COLO829 (cell line): ENCODE data around the gene DSCAM.
"Not testable (repeated sequence)": the region's sequence is repeated elsewhere in the genome, so short reads cannot be mapped to it uniquely, and the experiment has no call there.

Experiments used
- DNase-seq: peaks from one replicate; pipeline ENCODE4 v3.0.0; 2012; ENCODE audit warnings: low spot score

Gene DSCAM

DNA sequence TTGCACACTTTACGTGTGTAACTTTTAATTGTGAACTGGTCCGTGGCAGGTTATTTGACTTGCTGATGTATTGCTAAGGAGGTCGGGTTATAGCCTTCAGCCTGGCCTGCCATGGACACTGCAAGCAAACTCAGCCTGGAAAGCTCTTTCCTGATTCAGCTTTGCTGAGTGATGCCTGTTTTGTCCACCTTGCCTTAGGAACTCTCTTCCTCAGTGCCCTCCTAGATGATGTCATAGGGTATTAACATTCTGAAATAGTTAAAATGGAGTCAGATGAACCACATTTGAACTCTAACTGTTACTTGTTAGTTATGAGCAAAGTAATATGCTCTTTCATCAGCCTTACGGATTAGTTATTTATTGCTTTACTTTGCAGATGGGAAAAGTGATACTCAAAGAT is 533.7 kb downstream of the DSCAM start:
- DNase-seq = no peak

DNA sequence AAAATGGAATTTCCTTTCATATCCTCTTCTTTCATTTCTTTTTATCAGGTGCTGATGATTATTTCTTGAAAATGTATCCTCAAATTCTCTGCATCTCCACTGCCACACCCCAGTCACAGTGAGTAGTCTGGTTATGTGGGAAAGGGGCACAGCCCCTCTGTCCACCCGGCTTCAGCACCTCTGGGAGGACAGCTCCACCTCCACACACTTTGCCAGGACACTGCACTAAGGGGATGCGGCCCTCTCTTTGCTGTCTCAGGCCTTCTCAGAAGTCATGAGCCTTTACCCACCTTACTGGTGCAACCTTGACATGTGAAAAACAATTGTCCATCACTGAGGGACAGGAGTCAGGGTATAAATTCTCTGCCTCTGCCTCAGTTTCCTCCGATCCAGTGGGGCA is 546.7 kb downstream of the DSCAM start:
- DNase-seq = no peak

DNA sequence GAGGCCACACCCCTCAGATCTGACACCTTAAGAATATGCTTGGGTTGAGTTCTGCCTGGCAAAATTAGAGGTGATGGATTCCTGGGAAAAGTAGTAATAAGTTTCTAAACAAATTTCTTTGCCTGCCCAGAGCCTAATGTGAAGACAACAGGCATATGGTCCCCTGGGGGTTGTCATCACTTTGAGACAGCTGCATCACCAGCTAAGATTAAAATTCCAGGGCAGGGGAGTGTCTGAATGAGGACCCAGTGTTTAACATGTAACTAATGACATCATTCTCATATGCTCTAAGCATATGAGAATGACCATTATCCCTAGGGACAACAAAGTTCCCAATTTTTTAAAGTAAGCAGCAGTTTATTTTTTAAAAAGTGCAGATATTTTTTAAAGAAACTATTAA is 547.5 kb downstream of the DSCAM start:
- no peak for DNase-seq

DNA sequence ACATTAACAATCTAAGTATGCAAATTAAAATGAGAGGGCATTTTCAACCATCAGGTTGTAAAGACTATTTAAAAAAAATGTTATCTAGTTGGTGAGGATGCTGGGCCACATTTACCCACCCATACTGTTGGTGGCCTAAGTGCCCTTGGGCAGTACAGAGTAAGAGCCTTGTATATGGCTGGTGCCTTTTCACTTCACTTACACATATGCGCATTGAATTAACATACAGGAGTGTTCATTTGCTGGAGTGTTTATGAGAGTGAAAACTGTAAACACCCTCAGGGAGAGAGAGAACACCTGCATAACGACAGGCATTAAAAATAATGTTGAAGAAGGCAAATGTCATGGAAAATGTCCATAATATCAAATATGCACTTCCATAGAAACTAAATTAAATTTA is 552.6 kb downstream of the DSCAM start:
- no peak for DNase-seq

DNA sequence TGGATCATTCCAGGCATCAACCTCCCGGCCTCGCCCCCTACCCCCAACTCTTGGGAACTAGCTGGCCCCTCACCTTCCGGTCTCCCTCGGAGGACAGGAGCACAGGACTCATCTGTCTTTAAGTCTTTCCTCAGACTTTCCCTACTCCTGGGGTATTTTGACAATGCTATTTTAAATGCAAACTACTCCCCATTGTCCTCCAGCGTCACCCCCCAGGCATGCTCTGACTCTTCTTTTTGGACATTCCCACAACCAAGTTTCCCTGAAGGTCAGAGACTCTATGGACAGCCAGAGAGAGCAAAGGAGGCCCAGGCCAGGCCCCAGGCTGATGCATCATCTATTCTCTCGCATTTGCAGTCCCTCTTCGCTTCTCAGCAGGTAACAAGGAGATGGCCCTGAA is 555.4 kb downstream of the DSCAM start:
- no peak for DNase-seq

DNA sequence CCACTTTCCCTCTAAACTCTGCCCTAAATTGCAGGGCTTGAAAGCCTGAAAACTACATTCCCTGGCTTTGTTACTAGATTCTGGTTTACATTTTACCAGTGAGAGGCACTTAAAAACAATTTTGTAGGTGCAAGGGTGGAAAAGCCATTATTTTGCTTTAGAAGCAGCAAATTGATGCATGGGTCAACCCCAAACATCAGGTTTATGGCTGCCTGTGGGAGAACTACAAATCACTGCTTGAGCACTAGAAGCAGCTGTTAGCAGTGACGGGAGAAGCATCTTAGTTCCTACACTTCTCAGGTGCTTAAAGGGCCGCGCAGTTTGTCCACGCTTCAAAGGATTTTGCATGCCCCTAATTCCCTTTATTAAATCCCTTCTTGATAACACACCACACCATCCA is 562.5 kb downstream of the DSCAM start:
- no peak for DNase-seq

DNA sequence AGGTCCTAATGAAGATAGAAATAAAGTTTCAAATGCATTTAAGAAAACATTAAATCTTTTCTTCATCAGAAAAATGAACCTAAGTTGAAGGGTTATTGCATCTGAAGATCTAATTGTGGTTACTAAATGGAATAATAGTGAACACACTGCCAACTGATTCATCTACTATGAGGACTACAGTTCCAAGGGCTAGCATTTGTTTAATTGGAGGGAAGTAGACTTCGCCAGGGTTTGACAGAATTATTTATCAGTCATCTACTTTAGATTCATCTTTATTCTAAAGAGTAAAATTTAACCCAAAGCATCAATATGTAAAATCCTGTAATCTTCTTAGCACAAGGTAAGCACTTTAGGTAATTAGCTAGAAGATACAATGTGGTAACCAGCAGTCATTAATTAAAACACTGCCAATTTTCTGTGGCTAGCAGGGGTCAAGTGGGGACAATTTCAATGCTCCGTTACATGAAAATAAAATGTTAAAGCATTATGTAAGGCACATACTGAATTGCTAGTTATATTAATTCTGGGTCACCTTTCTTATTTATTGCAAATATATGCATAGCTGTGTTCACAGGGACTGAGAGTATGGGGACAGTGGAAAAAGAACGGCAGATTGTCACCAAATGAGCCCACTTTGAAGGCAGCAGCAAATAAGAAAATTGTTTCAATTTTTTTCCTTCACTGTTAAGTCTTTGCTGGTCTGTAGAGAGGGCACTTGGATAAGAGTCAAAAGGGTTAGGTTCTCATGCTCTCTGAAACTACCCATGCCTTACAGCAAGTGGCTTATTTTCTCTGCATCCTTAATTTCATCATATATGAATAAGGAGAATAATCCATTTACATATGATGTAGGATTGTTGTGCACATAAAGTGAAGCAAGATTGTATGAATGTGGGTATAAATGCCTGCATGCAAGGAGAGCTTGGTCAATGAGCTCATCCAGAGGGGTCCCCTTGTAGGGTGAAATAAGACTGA is 563.8 kb downstream of the DSCAM start:
- no peak for DNase-seq

DNA sequence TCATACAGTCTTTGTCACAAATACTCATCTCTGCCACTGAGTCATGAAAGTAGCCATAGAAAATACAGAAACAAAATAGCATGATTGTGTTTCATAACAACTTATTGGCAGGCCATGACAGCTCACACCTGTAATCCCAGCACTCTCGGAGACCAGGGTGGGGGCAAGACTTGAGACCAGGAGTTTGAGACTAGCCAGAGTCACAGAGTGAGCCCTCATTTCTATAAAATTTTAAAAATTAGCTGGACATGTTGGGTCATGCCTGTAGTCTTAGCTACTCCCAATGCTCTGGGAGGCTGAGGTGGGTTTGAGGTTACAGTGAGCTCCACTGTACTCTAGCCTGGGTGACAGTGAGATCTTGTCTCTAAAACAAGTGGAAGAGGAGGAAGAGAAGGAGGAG is 568.6 kb downstream of the DSCAM start:
- no peak for DNase-seq

DNA sequence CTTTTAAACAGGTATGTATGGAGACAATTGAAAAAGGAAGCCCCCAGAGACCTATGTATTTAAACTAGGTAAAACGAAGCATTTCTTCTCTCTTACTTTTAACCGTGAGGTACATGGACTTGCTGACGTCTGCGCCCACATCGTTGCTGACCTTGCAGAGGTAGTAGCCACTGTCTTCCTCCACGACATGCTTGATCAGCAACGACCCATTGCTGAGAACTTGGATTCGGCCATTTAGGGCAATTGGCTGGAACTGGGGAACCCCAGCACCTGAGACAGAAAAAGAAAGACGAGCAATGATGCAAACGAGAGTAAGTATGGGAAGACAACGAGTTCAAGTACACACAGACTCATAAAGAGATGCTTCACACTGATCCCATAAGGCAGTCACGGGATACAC is 571.0 kb downstream of the DSCAM start:
- no peak for DNase-seq

DNA sequence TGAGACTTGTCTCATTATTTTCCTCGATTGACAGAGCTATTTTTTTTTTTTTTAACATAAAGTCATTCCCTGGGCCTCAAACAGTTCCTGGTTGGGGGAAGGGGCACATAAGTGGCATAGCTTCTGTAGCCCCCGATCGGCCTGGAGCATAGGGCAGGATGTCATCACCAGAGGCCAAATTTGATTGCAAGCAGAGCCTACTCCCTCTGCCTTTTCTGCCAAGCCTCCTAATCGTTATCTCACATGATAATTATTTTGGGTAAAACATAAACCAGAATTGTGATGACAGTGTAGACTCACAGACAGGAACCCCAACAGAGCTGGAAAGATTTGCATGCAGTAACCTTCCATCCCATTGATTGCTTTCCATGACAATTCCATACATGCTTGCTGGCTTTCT is 574.9 kb downstream of the DSCAM start:
- no peak for DNase-seq

DNA sequence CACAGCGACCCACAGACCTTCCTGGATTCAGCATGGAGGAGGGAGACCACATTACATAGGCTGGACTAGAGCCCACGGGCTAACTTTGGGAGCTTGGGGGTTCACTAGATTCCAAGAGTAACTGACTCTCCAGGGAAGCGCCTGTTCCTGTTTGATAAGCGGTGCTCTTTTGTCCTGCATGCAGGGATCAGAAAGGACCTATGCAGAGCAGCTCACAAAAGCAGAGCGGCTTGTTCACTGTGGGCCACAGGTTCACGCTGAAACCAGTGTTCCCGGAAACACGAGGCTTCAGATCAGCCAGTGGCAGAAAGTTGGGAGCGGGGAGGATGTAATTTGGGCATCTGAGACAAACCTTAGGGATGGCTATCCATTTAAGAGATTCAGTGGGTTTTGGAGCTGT is 575.8 kb downstream of the DSCAM start:
- no peak for DNase-seq

DNA sequence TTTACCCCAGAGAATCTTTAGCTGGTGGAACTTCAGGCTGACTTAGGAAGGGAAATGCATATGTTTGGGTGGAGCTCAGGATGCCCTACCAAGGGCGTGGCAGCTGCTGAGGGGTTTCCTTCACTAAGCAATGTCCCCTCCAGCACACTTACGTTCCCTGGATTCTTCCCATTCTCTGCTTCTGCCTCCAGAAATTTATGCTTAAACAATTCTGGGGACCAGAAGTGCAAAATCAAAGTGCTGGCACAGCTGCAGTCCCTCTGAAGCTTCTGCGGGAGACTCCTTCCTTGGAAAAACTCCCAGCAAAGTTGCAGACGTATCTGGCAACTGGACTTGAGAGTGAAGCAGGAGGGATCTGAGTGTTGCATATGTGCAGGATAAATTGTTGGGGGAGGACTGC is 576.9 kb downstream of the DSCAM start:
- no peak for DNase-seq

DNA sequence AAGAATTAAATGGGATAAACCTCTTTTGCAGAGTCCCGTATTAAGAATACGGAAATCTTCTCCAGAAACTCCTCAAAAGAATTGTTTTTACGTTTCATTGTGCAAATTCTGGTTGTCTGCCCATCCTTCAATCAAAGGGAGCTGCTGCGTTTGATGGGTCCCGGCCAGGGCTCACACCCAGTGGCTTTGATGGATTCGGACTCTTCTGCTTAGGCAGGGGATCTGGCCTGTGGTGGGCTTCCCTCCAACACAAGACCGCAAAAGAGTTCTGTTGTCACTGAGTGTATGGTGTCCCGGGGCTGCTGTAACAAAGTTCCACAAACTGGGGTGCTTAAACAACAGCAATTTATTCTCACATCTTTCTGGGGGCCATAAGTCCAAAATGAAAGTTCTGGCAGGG is 577.7 kb downstream of the DSCAM start:
- no peak for DNase-seq

DNA sequence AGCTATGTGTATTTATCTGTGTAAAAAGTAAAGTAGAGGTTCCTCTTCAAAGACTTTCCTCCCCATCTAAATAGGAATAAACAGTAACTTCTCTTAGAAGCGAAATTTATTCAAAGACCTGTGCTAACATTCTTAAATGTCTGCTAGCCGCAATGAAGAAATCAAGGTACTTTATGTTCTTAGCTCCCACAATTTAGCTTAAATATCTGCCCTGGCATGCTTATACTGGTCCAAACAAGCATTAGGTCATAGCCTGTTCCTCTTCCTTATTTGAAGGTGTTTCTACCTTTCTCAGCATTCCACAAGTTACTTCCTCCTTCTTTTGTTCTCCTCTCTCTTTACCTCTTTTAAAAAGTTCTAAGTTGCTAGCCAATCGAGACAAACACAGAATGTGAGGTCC is 588.5 kb downstream of the DSCAM start:
- DNase-seq = not testable (repeated sequence)

DNA sequence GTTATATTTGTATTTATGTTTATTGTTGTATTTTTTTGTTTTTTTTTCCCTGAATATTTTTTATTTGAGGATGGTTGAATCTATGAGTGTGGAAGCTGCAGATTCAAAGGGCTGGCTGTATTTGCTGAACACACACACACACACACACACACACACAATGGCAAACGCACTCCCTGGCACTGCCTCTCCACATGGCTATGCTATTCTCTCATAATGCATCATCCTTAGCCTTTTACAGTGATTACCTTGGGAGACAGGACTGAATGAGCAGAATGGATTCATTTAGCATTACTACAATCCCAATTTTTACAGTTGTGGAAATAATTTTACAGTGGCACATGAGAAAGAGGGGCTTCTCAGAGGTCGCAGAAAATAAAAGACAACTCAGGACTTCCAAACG is 589.6 kb downstream of the DSCAM start:
- DNase-seq = no peak

DNA sequence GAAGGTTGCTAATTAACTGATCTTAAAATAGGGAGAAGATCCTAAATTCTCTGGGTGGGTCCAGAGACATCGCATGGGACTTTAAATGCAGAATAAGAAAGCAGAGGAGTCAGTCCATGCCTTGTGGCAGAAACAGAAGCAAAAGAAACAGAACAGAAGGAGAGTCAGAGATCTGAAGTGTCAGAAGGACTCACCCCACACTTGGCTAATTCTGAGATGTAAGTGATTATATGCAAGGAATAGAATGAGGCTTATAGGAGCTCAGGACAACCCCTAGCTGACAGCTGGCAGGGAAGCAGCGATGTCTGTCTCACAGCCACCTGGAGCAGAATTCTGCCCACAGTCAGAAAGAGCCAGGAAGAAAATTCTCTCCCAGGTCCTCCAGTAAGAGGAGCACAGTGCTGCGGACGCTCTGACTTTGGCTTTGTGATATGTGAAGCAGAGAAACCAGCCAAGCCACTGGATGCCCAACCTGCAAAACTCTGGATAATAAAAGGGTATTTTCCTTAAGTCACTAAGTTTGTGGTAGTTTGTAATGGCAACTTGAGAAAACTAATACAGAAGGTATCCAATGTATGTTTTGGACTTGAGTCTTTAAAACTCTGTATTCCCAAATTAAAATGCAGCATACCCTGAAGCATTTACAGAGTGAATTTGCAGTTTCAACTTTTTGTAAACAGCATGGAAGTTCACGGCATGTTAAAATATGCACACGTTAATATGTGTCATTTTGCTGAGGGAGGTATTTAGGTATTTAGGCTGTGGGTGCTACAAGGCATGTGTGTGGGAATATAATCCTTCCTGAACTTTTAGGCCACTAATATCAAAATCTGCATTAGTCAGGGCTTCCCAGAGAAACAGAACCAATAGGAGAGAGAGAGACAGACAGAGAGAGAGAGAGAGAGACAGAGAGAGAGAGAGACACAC is 591.2 kb downstream of the DSCAM start:
- no peak for DNase-seq

DNA sequence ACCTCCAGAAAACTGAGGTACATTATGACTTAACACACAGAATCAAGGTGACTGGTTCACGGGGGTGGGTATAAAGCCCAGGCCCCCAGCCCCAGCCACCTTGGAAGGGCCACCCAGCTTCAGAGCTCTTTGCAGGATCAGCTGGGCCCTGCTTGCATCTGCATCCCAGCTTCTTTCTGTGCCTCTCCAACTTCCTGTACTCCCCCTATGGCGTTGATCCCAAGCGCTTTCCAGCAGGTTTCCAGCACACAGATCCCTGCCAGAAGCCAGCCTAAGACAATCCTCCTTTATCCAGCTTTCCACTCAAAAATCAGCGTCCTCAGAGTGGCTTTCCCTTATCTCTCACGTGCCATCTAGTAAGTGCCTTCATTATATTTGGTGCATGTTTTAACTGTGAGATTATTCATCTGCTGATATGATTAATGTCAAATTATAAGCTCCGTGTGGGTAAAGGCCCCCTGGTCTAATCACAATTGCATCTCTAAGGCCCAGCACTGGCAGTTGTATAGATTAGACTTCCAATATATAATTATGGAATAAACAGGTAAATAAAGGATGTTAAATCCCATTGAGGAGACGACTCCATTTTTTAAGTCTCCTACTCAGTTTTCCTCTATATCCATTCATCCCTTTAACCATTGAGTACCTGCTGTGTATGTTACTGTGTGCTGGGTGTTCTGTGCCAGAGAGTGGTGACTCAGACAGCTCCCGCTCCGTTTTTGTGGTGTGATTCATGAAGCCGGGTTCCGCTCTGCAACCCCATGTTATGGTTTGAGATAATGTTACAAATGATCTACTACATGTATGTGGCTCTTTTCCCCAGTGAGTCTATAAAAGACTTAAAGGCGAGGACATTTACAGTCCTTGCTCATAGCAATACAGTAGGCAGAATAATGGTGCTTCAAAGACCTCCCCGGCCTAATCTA is 592.2 kb downstream of the DSCAM start:
- no peak for DNase-seq

DNA sequence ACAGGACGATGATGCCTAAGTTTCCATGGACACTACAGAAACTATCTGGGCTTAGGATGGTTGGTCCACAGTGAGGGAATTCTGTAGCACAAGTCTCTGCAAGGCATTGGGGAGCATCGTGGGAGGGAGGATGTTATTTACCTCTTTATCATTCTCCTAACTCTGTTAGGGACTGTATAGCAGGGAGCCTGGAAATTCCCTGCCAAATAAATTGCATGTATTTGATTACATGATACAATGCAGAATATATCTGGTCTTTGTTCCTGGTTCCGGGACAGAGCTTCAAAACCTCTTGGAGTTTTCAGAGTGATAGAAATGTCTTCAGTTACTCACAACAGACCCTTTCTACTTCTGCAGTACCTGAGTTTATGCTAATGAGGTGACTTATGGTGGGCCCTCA is 593.8 kb downstream of the DSCAM start:
- DNase-seq = no peak

DNA sequence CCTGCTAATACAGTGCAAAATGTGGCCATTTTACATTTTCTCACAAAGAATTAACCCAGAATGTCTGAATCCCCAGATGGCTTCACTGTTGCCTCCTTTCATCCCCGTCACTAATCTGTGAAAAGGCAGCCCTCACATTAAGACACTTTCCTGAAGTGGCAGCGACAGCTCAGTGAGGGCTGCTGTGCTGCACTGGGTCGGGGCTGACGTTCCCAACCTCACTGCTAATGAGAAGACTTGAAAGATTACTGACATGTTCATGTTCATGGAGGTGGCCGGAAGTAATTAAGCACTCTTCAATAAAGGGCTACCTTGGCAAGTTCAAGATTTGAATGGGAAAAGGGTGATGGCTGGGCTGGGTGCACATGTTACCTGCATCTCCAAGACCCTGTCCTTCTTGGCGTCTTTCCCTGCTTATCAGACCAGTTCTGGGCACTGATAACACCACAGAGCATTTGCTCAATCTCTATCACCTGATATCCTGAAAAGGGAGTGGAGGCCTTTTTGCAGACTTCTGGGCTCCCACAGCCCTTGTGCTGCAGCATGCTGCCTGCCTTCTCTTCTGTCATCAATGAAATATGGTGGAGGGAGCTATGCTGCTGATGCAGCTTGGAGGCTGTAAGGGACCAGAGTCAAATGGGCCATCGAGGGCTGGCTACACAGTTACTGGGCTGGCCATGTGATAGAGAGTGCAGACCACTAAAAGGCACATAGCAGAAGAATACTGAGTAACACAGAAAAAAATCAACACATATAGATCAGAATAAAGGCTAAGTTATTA is 596.3 kb downstream of the DSCAM start:
- no peak for DNase-seq

DNA sequence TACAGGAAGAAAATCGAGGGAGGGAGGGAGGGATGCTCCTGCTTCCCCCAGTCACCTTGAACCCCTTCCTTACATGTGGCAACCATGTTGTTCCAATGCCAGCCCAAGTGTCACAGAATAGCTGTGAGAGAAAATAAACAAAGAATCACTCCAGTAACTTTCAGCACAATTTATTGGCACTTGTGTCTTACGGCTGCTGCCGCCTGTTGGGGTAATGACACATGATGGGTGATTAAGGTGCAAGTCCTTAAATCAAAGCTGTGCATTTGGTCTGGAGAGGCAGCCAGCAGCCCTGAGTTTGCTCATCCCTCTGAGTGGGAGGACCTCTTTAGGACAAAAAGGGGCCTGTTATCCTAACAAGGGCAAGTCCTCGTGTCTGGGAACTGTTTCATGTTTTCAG is 602.0 kb downstream of the DSCAM start:
- no peak for DNase-seq

DNA sequence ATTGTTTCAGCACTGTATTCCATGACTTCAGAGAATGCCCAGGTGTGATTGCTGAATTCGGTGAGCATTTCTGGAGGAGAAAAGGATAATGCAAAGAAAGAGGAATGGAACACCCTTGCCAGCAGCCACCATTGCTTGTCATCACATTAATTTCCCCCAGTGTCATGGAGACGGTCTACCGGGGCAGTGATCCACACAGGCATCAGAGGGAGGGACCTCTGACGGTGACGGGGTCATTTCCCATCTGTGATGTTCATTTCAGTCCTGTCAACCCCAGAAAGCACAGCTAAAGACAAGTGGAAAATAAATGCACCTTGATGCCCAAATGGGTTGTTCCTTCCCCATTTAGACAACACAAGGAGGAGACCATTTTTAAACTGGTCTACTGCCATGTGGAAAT is 603.3 kb downstream of the DSCAM start:
- DNase-seq = no peak
